ENCODE data around the gene FAM120A.

Gene FAM120A

DNA sequence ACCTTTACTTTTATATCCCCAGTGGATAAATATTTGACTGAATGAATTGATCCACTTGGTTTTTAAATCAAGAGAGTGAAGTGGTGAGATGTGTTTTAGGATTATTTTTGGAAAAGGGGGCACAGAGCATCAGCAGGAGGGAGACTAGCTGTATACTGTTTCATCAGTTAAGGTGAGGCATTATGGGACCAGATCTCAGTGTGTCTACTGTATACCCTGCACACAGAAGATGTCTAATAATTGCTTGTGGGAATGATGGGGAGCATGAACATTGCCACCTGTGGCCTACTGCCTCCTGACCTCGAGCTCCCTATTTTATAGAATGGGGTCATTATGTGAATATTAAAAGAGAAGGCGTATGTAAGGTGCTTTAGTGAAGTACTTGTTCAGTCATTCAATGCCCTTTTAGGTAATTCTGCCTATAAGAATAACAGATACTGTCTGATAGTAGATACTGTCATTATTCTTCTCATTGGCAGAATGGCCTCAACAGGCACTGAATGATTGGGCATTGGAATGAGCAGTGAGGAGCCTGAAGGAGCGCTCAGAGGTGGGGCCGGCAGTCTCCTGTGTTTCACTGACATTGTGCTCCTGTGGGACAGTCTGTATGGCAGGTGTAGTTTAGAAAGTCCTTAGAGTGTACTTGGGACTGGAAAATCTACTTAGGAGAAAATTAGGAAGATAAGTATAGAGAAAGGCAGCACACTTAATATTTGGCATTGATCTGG lies 49.2 kb downstream of the FAM120A start:
- no peak overlapping the region for H3K27ac ChIP-seq

DNA sequence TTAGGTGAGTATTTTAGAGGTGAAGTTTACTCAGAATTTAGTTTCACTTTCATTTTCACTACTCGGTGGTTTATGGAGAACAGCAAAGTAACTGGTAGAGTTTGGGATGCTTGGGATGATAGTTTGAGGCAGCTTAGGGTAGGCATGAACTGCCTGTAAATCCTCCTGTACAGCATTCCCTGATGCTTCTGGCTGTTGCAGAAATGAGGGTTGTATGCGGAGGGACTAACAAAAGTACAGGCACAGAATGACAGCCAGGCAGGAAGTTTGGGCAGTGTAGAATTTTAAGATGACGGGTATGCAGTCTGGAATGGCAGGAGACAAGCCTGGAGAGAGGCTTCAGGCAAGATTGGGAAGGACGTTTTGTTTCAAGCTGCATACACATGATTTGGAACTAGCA lies 49.9 kb downstream of the FAM120A start:
- TF ChIP-seq ZFX (IDR thresholded peaks at IDR 0.05), result no peak
- TF ChIP-seq, protein P1, sequence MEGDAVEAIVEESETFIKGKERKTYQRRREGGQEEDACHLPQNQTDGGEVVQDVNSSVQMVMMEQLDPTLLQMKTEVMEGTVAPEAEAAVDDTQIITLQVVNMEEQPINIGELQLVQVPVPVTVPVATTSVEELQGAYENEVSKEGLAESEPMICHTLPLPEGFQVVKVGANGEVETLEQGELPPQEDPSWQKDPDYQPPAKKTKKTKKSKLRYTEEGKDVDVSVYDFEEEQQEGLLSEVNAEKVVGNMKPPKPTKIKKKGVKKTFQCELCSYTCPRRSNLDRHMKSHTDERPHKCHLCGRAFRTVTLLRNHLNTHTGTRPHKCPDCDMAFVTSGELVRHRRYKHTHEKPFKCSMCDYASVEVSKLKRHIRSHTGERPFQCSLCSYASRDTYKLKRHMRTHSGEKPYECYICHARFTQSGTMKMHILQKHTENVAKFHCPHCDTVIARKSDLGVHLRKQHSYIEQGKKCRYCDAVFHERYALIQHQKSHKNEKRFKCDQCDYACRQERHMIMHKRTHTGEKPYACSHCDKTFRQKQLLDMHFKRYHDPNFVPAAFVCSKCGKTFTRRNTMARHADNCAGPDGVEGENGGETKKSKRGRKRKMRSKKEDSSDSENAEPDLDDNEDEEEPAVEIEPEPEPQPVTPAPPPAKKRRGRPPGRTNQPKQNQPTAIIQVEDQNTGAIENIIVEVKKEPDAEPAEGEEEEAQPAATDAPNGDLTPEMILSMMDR (conservative IDR thresholded peaks at IDR 0.05), result no peak
- no peak overlapping the region for H3K27ac ChIP-seq

More for the DNA sequence above, 49.2 kb downstream of the FAM120A start:
- TF ChIP-seq, protein P1 (conservative IDR thresholded peaks at IDR 0.05), result no peak
- no peak for TF ChIP-seq ZFX (IDR thresholded peaks at IDR 0.05)

DNA sequence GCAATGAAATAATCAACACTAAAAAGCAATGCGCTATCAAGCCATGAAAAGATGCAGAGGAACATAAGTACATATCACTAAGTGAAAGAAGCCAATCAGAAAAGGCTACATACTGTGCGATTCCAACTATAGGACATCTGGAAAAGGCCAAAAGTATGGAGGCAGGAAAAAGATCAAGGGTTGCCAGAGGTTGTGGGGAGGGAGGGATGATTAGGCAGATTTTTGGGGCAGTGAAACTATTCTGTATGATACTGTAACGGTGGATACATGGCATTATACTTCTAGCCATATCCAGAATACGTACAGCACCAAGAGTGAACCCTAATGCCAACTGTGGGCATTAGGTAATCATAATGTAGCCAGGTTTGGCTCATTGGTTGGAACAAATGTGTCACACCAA lies 51.9 kb downstream of the FAM120A start:
- no peak overlapping the region for H3K27ac ChIP-seq
- TF ChIP-seq, protein P1 (conservative IDR thresholded peaks at IDR 0.05), result no peak
- TF ChIP-seq ZFX (IDR thresholded peaks at IDR 0.05), result no peak

DNA sequence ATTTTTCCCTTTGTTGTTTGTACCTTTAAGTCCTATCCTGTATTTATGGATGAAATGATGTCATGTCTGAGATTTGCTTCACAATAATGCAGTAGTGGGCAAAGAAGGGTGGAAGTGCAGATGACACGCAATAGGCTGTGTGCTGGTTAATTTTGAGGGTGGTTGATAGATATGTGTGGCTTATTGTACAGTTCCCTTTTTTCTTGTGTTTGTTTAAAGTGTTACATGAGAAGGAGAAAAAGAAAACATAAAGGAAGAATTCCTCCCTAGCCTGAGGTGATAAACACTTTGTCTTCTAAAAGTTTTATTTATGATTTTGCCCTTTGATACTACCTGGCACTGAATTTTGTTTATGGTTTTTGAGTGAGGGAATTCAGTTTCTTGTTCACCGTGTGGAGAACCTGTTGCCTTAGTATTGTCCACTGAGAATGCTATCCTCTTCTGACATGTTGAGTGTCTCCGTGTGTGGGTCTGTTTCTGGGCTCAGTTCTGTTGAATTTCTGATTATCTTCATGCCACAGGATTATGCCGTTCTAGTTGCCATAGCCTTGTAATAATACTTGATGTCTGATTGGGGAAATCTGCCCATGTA lies 54.2 kb downstream of the FAM120A start:
- no peak overlapping the region for H3K27ac ChIP-seq
- no peak for TF ChIP-seq ZFX (IDR thresholded peaks at IDR 0.05)
- TF ChIP-seq, protein P1 (conservative IDR thresholded peaks at IDR 0.05), result no peak

DNA sequence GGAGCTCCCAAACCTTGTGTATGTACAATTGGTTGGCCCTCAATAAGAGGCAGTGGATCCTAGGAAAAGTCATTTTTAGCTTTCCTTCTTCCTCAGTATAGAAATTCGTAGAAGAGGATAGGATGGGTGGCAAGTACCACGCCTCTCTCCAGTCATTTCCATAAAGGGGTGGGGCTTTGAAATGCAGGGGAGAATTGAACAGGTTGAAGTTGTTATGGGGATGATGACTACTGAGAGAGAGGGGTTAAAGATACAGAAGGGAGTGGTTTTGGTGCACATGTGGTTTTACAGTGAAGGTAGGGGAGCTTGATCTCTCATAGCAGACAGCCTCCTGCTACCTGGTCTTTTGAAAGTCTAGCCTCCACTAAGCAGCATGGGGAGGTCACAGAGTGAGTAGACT lies 56.3 kb downstream of the FAM120A start:
- no peak for TF ChIP-seq ZFX (IDR thresholded peaks at IDR 0.05)

DNA sequence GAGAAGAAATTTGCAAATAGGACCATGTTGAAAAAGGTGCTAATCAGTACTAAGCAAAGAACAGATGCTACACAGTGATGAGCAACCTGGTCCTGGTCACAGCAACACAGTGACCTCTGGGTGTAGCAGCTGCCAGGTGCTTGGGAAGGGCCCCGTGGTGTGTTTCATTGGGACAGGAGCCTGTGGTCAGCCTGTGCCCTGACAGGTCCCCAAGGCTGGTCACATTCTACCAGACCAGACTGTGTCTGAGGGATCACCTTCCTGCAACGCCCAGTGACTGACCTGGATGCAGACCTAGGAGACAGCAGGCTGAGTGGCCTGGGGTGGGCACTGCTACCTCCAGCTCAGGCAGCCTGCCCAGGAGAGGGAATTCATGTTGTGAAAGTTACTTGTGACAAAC lies 56.7 kb downstream of the FAM120A start:
- TF ChIP-seq ZFX (IDR thresholded peaks at IDR 0.05), result no peak
- TF ChIP-seq, protein P1 (conservative IDR thresholded peaks at IDR 0.05), result no peak
- no peak overlapping the region for H3K27ac ChIP-seq

More for the DNA sequence above, 56.3 kb downstream of the FAM120A start:
- H3K27ac ChIP-seq, result no peak overlapping the region

DNA sequence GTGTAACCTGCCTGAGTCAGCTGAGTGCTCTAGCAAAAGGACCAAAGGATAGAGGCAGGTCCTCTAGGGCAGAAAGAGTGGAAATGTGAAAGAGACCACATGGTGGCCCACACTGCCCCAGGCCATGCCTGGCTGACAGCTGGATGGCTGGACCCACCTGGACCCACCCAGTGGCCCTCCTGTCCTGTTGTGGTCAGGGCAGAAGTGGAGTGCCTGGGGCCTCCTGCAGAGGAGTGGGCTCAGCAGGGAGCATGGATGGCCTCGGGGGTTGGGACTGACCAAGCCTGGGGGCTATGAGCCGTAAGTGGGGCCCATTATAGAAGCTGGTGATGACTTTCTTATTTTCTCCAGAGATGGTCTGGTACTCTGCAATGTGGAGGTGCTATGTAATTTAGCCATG lies 57.6 kb downstream of the FAM120A start:
- no peak overlapping the region for H3K27ac ChIP-seq
- TF ChIP-seq, protein P1 (conservative IDR thresholded peaks at IDR 0.05), result no peak
- TF ChIP-seq ZFX (IDR thresholded peaks at IDR 0.05), result no peak

All from C4-2B (cell line).